Activated T-helper 1 cell treated with Interleukin-2 at 50 U/mL for 16 hours (primary cell): Measurements from ENCODE around the gene PAK5.

ENCODE experiments used
- DNase-seq: peaks from one replicate; pipeline ENCODE4 v3.0.0-alpha.2; 2020; ENCODE audit warnings: low read depth

Gene PAK5

DNA sequence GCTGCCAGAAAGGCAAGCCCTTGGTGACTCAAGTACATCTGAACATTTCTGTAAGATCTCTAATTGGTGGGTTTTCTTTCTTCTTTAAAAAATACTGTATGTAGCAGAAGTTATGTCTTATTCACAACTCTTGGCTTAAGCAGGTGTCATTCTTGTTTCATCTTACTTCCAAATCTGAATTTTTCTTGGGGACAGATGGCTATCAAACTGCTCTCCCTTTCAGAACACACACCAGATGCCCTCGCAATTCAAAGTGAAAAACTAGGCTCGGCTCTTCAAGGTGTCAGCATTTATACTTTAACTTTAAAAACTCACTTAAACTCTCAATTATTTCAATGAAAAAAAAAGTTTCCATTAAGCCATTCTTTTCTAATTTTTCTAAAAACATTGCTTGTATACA, 49.7 kb downstream of the PAK5 start:
- no peak for DNase-seq

DNA sequence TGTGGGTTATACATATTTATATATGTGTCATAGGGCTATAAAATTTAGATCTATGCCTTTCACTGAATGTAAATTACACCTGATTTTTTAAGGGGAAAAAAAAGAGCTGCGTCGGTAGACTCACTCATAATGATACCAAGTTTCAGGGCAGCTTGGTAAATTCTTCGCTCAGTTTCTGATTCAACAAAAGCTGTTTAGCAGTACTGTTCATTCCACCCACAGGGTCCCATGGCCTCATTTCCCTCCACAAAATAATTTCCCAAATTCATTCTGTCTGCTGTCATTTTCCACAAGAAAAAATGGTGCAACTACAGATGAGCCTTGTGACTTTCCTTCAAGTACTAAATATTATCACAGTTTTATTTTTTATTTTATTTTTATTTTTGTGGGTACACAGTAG, 63.7 kb downstream of the PAK5 start:
- DNase-seq = no peak

DNA sequence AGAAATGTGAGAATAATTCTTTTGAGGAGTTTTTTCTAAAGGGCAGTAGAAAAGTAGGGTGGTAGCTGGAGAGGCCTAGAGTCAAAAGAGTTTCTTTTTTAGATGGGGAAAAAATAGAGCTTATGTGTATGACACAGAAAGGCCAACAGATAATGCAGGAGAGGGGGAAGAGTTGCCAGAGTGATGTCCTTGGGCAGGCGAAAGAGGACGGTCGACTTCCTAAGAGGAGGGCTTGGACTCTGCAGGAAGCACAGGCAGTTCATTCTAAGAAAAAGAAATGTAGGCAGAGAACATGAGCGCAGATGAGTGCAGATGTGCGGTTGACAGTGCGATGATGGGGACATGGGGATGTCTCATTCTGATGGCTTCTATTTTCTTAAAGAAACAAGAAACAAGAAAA, 68.9 kb downstream of the PAK5 start:
- DNase-seq = no peak

DNA sequence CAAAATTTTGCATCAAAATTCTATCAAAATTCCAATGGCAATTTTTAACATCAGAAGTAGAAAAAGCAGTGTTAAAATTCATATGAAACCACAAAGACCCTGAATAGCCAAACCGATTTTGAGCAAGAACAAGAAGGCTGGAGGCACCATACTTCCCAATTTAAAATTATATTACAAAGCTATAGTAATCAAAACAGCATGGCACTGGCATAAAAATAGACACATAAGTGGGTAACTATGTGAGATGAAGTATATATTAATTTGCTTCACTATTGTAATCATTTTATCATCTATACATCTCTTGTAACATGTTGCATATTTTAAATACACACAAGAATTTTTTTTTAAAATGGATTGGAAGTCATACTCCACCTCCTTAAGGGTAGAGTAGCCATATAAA, 77.4 kb downstream of the PAK5 start:
- no peak for DNase-seq

DNA sequence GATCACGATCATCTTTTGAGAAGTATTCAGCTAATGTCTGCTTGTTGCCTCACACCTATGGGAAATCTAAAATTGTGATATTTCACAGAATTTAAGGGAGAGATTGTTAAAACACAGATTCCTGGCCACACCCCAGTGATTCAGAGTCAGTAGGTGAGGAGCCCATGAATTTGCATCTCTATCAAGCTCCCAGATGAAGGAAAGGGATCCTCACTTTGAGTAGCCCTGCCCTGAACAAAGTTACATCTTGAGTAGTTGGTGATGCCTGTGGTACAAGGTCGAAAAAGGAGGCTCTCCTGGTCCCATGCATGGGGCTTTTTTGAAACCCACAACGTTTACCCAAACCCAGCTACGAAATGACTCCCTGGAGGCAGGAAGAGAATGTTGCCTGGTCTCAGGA, 79.5 kb downstream of the PAK5 start:
- no peak for DNase-seq

DNA sequence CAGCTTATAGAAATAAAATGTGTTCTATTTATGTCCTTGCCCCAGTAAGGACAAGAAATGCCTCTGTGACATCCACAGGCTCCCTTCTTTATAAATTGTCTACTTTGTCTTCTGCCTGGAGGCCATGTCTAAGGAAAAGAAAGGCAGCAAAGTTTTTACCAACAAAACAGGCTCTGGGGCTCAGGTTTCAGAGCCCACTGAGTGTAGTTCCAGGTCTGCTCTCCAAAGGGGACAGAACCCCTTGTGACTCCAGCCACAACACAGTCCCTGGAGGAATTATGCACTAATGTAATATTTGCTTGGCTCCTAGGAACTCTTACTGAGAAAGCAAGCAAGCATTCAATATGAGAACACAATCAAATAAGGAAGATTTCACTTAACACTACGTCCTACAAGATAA, 80.1 kb downstream of the PAK5 start:
- DNase-seq = no peak

DNA sequence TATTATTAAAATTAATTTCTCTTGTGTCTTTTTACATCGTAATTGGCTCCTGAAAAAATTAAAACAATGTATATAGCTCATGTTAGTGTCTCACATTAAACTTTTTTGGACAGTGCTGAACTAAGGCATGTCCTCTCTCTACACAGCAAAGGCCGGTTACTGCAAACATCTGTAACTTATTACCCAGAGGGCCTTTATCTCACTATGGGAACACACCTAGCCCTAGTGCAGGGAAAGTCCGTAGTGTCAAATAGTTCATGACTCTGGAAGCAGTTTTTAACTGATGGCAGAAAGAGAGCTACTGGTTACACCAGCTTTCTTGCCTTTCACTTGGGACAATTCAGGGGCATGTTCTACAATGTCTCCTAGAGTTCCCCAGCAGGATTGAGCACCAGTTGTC, 82.2 kb downstream of the PAK5 start:
- DNase-seq = no peak

DNA sequence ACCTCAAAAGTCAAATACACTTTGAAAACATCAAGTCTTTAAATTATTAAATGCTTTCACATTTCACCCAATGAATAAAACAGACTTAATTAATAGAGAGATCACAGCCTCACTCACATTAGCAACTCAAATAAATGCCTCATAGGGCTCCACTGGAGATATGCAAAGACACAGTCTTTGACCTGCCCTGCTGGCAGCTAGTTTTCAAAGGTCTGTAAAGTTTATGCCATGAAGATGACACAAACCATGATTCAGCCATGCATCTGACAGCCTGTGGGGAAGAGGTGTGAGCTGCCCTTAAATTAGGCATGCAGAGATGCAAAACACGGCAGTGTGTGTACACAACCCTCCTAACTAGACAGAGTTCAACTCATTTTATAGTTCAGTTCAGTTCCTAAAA, 83.6 kb downstream of the PAK5 start:
- DNase-seq = no peak

DNA sequence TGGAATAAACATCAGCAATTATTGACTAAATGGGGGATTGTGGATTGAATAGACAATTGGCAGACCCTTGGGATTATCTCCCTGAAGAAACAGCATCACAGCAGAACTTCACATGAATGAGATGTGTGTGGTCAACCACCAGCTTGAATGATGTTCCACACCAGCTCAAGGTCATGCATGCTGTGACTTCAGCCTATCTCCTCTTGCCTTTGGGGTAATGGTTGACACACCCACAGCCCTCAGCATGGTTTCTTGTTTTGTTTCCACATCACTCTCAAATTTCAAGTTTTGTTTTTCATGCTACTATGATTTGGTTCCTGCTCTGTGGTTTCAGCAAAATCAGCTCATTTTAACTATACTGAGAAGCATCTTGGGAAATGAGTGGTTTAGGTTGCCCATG, 94.3 kb downstream of the PAK5 start:
- DNase-seq = no peak

DNA sequence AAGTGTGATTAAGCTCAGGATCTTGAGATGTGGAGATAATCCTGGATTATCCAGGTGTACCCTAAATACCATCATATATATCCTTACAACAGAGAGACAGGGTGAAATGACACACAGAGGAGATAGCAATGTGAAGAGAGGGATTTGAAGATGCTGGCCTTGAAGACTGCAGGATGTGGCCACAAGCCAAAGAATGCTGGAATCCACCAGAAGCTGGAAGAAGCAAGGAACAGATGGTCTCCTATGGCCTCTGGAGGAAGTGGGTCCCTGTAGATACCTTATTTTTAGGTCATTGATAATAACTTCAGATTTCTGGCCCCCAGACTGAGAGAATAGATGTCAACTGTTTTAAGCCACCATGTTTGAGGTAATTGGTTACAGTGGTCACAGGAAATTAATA, 95.0 kb downstream of the PAK5 start:
- no peak for DNase-seq

DNA sequence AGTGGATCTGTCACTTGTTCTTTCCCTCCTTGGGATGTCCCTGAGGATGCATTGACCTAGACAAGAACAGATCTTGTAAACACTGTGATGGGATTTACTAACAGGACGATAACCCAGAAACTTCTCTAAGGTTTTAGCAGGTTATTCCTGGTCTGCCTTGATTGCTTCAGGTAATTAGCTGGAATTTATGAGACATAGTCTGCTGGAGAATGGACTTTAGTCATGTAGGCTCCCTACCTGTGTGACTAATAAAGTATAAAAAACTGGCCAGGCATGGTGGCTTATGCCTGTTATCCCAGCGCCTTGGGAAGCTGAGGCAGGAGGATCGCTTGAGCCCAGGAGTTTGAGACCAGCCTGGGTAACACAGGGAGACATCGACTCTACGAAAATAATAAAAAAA, 96.1 kb downstream of the PAK5 start:
- DNase-seq = no peak

DNA sequence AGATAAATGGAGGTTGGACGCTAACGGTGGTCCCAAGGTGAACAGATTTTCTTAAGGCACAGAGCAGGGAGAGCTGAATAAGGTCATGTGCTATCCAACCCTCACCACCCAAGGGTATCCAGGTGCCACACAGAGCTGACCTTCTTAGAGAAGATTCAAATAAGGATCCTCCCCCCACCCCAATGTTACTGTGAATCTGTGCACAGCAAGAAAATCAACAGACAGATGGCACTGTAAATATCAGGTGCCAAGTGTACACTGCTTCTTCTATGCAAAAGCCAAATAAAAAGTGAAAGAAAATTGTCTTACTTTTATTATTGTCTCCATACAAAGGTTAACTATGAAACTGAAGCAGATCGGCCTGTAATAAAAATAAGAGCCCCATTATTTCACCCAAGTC, 96.9 kb downstream of the PAK5 start:
- DNase-seq = no peak

DNA sequence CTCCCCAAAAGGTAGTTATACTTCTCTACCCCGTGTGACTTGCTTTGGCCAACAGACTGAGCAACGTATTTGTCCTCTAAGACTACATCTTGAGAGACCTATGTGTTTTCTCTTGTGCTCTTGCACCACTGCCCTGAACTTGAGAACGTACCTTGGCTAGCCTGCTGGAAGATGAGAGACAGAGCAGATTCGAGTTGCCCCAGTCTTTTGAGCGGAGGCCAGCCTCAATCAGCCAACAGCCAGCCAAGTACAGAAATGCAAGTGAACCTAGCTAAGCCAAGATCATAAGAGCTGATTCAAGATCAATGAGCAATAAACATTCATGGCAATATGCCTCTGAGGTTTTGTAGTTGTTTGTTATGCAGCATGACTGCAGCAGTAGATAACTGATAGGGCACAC, 98.4 kb downstream of the PAK5 start:
- no peak for DNase-seq

DNA sequence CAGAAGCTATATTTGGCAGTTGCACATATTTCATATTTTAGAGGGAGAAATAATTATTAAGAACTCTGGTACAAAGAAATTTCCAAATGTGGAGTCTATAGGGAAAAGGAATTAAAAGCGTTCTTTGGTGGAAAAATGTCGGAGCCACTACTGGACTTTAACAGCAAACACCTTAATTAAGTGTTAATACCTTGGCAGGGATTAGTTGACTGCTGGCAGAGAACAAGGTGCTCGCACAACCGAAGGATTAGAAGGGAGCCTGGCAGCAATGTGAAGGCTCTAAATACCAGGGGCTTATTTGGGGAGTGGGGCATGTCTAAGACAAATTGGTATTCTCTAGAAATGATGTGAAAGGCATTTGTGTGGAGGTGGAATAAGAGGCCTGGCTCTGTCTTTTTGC, 98.9 kb downstream of the PAK5 start:
- DNase-seq = no peak

DNA sequence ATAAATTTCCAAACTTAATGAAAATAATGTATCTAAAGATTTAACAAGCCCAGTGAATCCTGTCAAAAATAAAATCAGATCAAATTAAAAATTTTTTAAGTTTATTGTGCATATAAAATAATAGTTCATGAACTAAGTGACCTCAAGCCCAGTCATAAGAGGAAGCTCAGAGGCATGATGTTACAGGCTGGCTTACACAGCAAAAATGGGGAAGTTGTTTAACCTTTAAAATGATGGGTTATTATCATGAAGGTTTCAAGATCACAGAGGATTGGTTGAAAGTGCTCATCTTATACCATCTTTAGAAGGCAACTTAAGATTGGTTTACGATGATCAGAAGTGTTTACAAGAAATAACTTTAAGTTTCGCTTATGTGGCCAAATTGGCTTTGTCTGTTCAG, 102.5 kb downstream of the PAK5 start:
- no peak for DNase-seq

DNA sequence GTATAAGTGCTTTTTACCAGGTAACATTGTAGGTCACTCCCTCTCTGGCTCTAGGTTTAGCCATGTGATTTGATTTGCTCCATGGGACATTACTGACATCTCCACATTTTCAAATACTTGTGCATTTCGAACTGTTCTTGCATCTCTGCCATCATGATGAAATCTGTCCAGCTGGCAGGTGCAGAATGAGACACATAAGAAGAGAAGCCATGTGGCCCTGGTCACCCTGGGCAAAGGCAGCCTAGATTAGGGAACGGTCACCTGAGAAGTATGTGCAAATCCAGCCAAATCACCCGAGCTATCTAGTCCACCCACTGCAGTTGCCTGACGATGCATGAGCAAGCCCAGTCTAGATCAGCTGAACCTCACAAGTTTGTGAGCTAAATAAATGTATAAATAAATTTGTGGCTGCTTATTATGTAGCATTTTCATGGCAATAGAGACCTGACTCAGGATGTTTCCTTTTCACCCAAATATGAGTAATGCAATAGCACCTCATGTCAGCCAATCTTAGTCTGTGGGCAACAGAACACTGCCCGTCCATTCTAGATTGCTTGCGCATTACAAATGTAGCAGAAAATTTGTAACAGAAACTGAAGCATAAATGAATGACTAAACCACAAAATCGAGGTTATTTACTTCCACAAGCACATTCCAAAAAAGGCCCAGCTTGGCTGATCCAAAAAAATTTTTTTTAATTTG, 115.2 kb downstream of the PAK5 start:
- no peak for DNase-seq

DNA sequence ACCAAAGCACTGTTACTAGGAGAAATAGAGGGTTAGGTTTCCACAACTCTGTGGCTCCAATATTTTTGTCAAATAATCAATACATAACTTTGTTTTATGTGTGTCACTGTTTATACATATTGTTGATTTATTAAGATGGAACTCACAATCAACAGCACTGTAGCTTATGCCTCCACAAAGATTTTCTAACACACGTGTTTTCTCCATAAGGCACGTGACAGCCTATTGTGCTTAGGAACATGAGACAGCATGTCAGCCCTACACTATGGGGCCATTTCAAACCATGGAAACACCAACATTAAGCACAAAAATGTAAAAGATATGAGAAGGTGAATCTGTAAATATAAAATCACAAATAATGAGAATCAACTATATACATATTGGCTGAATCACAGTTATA, 127.0 kb downstream of the PAK5 start:
- no peak for DNase-seq

DNA sequence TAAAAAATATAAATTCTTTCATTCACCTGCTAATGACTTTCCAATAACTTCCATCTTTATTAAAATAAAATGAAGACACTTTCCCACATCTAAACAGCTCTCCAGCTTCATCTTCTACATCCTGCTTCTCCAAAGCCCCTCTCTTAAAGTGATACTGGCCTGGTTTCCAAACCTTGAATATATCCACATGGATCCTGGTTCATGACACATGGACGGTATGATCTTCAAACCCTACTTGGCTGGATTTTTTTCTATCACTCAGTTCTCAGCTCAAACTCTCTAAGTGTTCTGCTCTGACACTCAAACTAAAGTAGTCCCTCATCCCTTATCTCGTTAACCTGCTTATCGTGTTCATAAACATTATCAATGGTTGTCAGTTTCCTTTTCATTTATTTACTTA, 128.2 kb downstream of the PAK5 start:
- DNase-seq = no peak

DNA sequence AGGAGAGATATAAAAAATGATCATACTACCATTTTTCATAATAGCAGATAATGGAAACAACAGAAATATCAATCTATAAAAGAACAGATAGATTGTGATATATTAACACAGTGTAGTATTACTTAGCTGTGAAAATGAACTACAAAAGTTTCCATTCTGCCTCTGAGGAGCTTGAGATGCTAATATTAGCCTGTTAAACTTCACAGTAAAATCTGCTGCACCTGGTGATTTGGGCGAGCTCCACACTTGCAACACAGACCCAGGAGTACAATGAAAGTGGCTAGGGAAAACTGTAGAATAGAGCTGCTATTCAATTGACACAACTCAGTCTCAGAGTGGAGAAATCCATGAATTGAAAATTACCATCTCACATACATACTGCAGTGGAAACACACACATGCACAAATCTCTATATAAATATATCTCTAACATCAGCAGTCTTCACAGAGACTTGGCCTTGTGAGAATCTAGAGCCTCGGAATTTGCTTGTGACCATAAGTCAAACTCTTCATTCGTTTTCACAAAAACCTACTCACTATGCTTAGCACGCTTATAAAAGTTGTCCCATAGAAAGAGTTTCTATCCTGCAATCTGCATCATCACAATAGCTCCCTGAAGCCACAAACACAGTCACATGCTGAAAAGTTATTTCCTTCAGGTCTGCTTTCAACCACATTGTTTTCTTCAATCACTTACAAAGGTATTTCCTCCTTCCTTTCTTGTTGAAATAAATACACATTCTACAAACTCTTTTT, 133.0 kb downstream of the PAK5 start:
- no peak for DNase-seq

DNA sequence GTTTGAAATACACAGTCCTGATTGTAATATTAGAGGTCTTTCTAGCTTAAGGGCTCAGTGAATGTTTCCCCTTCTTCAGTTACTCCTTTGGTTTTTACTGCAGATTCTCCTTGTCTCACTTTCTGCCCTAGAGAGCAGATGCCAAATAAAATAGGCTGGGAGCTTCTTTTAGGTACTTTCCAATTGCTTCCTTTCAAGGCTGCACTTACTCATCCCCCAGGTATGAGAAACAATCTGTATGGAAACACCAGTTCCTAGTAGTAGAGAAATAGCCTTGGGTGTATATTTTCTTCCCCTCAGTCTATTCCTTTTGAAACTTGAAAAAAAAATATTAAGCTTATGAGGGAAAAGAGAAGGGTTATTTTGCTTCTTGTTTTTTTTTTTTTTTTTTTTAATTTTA, 139.7 kb downstream of the PAK5 start:
- no peak for DNase-seq

DNA sequence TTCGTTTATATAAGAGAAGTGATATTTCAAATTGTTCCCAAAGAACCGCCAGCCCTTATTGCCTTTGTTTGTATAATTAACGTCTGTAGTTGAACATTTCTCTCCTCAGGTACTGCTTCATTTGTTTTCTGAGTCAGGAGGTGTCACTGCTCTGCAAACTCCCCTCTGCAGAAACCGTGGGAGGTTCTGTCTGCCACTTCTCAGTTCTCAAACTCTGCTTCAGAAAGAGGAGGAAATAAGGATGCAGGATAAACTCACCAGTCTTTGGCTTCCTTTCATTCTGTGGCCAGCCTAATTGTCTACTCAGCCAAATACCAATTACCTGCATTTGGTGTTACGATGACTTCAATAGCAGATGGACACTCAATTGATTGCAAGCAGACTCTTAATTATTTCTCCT, 149.8 kb downstream of the PAK5 start:
- DNase-seq = no peak

DNA sequence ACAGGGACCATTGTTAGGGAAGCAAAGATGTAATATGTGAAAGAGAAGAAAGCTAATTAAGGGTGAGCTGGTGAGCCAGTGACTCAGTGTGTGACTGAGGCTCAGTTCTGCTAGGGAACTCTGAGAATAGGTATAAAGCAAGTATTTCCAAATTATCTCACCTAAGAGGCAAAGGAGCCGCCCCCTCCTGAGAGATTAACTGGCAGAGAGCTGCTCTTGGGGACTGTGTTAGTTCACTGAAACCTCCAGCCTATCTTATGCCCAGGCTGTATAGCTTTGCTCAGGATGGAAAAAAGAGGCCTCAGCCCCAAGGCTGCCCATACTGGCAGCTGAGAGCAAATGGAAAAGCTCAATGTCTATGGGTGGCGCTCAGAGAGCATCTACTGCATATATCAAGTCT, 152.0 kb downstream of the PAK5 start:
- no peak for DNase-seq

DNA sequence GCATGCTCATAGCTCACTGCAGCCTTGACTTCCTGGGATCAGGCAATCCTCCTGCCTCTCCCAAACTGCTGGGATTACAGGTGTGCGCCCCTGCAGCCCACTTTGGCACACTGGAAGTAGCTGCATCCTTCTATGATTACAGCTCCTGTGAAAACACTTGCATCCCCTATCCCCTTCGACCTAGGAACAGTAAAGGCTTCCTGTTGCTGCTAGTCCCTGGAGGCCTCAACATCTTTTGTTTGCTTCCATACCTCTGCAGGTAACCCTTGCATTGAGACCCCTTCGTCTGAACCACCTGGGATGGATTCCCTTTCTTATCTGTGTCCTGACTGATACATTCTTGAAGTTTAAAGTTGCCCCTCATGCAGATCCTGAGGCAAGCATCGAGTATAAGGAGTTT, 152.4 kb downstream of the PAK5 start:
- no peak for DNase-seq

DNA sequence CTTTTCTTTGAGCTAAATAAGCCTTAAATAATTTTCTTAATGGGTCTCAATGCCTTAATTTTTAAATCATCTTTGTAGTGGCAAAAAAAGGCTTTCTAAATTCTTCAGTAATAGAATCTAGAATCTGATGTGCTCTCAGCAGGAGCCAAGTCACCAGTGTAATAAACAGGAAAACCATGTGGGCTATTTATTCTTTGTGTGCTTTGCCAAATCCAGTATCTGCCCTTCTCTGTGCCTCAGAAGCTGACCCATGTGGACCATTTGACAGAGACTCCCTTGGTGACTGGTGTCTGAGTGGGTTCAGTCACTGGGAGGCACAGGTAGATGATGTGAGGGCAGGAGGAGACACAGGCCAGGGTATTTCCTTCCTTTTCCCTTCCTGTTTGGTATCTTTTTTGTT, 152.9 kb downstream of the PAK5 start:
- no peak for DNase-seq
